Measurements from ENCODE around the gene HDAC5.

GRCh38 chr17:44091200-44091997 is 32.0 kb downstream of the HDAC5 start:
- TF ChIP-seq CTCF (conservative IDR thresholded peaks at IDR 0.05; ENCODE audit: low read length) (no peak), EZH2phosphoT487 (IDR thresholded peaks at IDR 0.05; ENCODE audit: borderline replicate concordance) (no peak)

Data from Loucy (cell line).